OCI-LY3 (cell line): ENCODE measurements around the gene SPINK8.

Experiments
- EZH2phosphoT487 ChIP-seq: fragments of 200-600 bp; shearing (Covaris generic); IDR thresholded peaks from 2 replicates; pipeline ENCODE4 v1.6.1; 2018; ENCODE audit warnings: antibody characterized with exemption, mixed run types, low read depth
- TF ChIP-seq, protein P1 (sequence below): fragments of 200-600, 300-600 bp; sonication (generic); IDR thresholded peaks from 2 replicates; pipeline ENCODE4 v1.5.1; 2014; ENCODE audit warnings: antibody characterized with exemption, low read length, low read depth

DNA sequence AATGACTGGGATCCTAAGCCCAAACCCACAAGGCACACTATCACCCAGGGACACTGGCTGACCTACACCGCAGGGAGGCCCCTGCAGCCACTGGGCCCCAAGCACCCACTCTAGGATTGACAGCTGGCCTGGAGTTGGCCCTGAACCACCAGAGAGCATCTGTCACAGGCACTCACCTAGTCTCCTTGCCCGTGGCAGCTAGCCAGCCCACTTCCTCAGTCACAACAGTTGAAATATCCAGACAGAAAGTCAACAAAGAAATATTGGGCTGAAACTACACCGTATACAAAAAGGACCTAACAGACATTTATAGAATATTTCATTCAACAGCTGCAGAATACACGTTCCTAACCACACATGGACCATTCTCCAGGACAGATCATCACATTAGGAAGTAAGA is 5.2 kb upstream of the SPINK8 start:
- TF ChIP-seq, protein P1, sequence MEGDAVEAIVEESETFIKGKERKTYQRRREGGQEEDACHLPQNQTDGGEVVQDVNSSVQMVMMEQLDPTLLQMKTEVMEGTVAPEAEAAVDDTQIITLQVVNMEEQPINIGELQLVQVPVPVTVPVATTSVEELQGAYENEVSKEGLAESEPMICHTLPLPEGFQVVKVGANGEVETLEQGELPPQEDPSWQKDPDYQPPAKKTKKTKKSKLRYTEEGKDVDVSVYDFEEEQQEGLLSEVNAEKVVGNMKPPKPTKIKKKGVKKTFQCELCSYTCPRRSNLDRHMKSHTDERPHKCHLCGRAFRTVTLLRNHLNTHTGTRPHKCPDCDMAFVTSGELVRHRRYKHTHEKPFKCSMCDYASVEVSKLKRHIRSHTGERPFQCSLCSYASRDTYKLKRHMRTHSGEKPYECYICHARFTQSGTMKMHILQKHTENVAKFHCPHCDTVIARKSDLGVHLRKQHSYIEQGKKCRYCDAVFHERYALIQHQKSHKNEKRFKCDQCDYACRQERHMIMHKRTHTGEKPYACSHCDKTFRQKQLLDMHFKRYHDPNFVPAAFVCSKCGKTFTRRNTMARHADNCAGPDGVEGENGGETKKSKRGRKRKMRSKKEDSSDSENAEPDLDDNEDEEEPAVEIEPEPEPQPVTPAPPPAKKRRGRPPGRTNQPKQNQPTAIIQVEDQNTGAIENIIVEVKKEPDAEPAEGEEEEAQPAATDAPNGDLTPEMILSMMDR, result no peak
- no peak for TF ChIP-seq EZH2phosphoT487
